A673 (cell line): ENCODE measurements around the gene NSD1.

Source experiments
- CTCF ChIP-seq: fragments of 300-800, 200-600 bp; sonication (generic); conservative IDR thresholded peaks from 2 replicates; pipeline ENCODE4 v1.5.1; 2017; ENCODE audit warnings: low read depth, mild to moderate bottlenecking, antibody characterized with exemption, low read length, moderate library complexity, mixed read lengths
- EZH2 ChIP-seq: fragments of 200-600 bp; sonication (generic); IDR thresholded peaks from 2 replicates; pipeline ENCODE4 v1.6.1; 2017; ENCODE audit warnings: borderline replicate concordance, low read depth, mild to moderate bottlenecking, mixed read lengths, antibody characterized with exemption, low read length; ENCODE audit not compliant: poor library complexity, severe bottlenecking

- TF ChIP-seq CTCF (no peak), EZH2 (no peak)
Measured at GRCh38 chr5:177131019-177131320, 2.6 kb upstream of the NSD1 start.
